HG02798 (cell line): ENCODE results near the gene MRTFB.

ENCODE experiments used
- ATAC-seq: cut with Tn5 transposase; IDR thresholded peaks from one replicate; pipeline ENCODE4 v1.9.1; 2021; ENCODE audit warnings: mild to moderate bottlenecking; ENCODE audit not compliant: unreplicated experiment, poor library complexity

MRTFB gene

GRCh38 chr16:14211856-14212543, 140.9 kb downstream of the MRTFB start:
- ATAC-seq: no peak

- no peak for ATAC-seq
Observed at GRCh38 chr16:14215941-14216340, 144.8 kb downstream of the MRTFB start.

GRCh38 chr16:14219983-14220382, 148.9 kb downstream of the MRTFB start:
- no peak for ATAC-seq

GRCh38 chr16:14223632-14224031, 152.5 kb downstream of the MRTFB start:
- ATAC-seq: no peak

GRCh38 chr16:14225457-14225856, 154.3 kb downstream of the MRTFB start:
- ATAC-seq: no peak

- ATAC-seq: no peak
Observed at GRCh38 chr16:14232106-14232864, 161.2 kb downstream of the MRTFB start.

GRCh38 chr16:14236401-14236800, 165.3 kb downstream of the MRTFB start:
- ATAC-seq: no peak

- no peak for ATAC-seq
Observed at GRCh38 chr16:14238756-14239155, 167.6 kb downstream of the MRTFB start.

- ATAC-seq: no peak
Observed at GRCh38 chr16:14239791-14240190, 168.7 kb downstream of the MRTFB start.

GRCh38 chr16:14240219-14240843, 169.2 kb downstream of the MRTFB start:
- ATAC-seq: no peak

- no peak for ATAC-seq
Observed at GRCh38 chr16:14240964-14241363, 169.8 kb downstream of the MRTFB start.

- ATAC-seq: no peak
Observed at GRCh38 chr16:14241631-14242030, 170.5 kb downstream of the MRTFB start.

GRCh38 chr16:14242769-14243168, 171.7 kb downstream of the MRTFB start:
- ATAC-seq: no peak

GRCh38 chr16:14244196-14245010, 173.3 kb downstream of the MRTFB start:
- ATAC-seq: no peak

- no peak for ATAC-seq
Observed at GRCh38 chr16:14248791-14249190, 177.7 kb downstream of the MRTFB start.

GRCh38 chr16:14249291-14250032, 178.3 kb downstream of the MRTFB start:
- ATAC-seq: no peak

GRCh38 chr16:14251419-14251818, 180.3 kb downstream of the MRTFB start:
- ATAC-seq: no peak

- no peak for ATAC-seq
Observed at GRCh38 chr16:14252860-14253259, 181.7 kb downstream of the MRTFB start.

GRCh38 chr16:14263011-14263410, 191.9 kb downstream of the MRTFB start:
- no peak for ATAC-seq

GRCh38 chr16:14263769-14264168, 192.7 kb downstream of the MRTFB start:
- no peak for ATAC-seq
